ENCODE data around the gene LAGE3. TPM values are rescaled to one million over a fixed set of nuclear protein-coding genes. Genes with fewer than 3 reads are reported as not detected.

Gene LAGE3
- total and polyA plus RNA-seq, 2 of the 13 experiments (the other 11 are each of a cell fraction or from before 2014, with no cell fraction given): 7.6 to 12.7 TPM

- TF ChIP-seq, protein P1, sequence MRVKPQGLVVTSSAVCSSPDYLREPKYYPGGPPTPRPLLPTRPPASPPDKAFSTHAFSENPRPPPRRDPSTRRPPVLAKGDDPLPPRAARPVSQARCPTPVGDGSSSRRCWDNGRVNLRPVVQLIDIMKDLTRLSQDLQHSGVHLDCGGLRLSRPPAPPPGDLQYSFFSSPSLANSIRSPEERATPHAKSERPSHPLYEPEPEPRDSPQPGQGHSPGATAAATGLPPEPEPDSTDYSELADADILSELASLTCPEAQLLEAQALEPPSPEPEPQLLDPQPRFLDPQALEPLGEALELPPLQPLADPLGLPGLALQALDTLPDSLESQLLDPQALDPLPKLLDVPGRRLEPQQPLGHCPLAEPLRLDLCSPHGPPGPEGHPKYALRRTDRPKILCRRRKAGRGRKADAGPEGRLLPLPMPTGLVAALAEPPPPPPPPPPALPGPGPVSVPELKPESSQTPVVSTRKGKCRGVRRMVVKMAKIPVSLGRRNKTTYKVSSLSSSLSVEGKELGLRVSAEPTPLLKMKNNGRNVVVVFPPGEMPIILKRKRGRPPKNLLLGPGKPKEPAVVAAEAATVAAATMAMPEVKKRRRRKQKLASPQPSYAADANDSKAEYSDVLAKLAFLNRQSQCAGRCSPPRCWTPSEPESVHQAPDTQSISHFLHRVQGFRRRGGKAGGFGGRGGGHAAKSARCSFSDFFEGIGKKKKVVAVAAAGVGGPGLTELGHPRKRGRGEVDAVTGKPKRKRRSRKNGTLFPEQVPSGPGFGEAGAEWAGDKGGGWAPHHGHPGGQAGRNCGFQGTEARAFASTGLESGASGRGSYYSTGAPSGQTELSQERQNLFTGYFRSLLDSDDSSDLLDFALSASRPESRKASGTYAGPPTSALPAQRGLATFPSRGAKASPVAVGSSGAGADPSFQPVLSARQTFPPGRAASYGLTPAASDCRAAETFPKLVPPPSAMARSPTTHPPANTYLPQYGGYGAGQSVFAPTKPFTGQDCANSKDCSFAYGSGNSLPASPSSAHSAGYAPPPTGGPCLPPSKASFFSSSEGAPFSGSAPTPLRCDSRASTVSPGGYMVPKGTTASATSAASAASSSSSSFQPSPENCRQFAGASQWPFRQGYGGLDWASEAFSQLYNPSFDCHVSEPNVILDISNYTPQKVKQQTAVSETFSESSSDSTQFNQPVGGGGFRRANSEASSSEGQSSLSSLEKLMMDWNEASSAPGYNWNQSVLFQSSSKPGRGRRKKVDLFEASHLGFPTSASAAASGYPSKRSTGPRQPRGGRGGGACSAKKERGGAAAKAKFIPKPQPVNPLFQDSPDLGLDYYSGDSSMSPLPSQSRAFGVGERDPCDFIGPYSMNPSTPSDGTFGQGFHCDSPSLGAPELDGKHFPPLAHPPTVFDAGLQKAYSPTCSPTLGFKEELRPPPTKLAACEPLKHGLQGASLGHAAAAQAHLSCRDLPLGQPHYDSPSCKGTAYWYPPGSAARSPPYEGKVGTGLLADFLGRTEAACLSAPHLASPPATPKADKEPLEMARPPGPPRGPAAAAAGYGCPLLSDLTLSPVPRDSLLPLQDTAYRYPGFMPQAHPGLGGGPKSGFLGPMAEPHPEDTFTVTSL (CRISPR knock-in tag; IDR thresholded peaks at IDR 0.05; ENCODE audit: borderline replicate concordance): no peak; the same call in 1 of the 2 replicates
- TF ChIP-seq SCMH1 (CRISPR knock-in tag; IDR thresholded peaks at IDR 0.05; ENCODE audit: borderline replicate concordance) (no peak), ZNF432 (CRISPR knock-in tag; IDR thresholded peaks at IDR 0.05; ENCODE audit: borderline replicate concordance) (no peak), DNMT1 (CRISPR knock-in tag; IDR thresholded peaks at IDR 0.05) (no peak), FOXC1 (CRISPR knock-in tag; IDR thresholded peaks at IDR 0.05; ENCODE audit: borderline replicate concordance) (no peak), HOMEZ (CRISPR knock-in tag; IDR thresholded peaks at IDR 0.05; ENCODE audit: low read depth) (no peak), MED13 (CRISPR knock-in tag; IDR thresholded peaks at IDR 0.05) (no peak), ZNF121 (CRISPR knock-in tag; IDR thresholded peaks at IDR 0.05) (no peak), ZSCAN30 (CRISPR knock-in tag; IDR thresholded peaks at IDR 0.05) (no peak), SNAPC2 (CRISPR knock-in tag; IDR thresholded peaks at IDR 0.05) (no peak), ZNF460 (CRISPR knock-in tag; IDR thresholded peaks at IDR 0.05; ENCODE audit: borderline replicate concordance) (no peak), NFKB2 (CRISPR knock-in tag; IDR thresholded peaks at IDR 0.05; ENCODE audit: borderline replicate concordance) (no peak), ZNF614 (CRISPR knock-in tag; IDR thresholded peaks at IDR 0.05; ENCODE audit: borderline replicate concordance) (no peak), ZKSCAN1 (IDR thresholded peaks at IDR 0.05; ENCODE audit: low read length) (no peak), ZNF747 (CRISPR knock-in tag; IDR thresholded peaks at IDR 0.05; ENCODE audit: borderline replicate concordance) (no peak), EEA1 (CRISPR knock-in tag; IDR thresholded peaks at IDR 0.05; ENCODE audit: borderline replicate concordance) (no peak), NR0B2 (CRISPR knock-in tag; IDR thresholded peaks at IDR 0.05) (no peak), CBX5 (CRISPR knock-in tag; IDR thresholded peaks at IDR 0.05; ENCODE audit: borderline replicate concordance) (no peak), SP140L (CRISPR knock-in tag; IDR thresholded peaks at IDR 0.05; ENCODE audit: borderline replicate concordance) (no peak), PITX1 (CRISPR knock-in tag; IDR thresholded peaks at IDR 0.05) (no peak)
- TF ChIP-seq, protein P2, sequence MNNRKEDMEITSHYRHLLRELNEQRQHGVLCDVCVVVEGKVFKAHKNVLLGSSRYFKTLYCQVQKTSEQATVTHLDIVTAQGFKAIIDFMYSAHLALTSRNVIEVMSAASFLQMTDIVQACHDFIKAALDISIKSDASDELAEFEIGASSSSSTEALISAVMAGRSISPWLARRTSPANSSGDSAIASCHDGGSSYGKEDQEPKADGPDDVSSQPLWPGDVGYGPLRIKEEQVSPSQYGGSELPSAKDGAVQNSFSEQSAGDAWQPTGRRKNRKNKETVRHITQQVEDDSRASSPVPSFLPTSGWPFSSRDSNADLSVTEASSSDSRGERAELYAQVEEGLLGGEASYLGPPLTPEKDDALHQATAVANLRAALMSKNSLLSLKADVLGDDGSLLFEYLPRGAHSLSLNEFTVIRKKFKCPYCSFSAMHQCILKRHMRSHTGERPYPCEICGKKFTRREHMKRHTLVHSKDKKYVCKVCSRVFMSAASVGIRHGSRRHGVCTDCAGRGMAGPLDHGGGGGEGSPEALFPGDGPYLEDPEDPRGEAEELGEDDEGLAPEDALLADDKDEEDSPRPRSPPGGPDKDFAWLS (CRISPR knock-in tag; IDR thresholded peaks at IDR 0.05; ENCODE audit: borderline replicate concordance): no peak
These were observed 38.2 kb upstream of the LAGE3 start (continued) for GRCh38 chrX:154517101-154517781.
